Activated CD4-positive, alpha-beta T cell treated with anti-CD3 and anti-CD28 coated beads for 24 hours (primary cell): ENCODE data around the gene C3.
A peak's percentile ranks its signal among the peaks of the same experiment; 100 is the strongest.

Source experiments
- DNase-seq, 2 donors: peaks; one replicate each; pipeline ENCODE4 v3.0.0-alpha.2; 2020; ENCODE audit warnings: low read depth in 2 of 2

Gene C3

DNA sequence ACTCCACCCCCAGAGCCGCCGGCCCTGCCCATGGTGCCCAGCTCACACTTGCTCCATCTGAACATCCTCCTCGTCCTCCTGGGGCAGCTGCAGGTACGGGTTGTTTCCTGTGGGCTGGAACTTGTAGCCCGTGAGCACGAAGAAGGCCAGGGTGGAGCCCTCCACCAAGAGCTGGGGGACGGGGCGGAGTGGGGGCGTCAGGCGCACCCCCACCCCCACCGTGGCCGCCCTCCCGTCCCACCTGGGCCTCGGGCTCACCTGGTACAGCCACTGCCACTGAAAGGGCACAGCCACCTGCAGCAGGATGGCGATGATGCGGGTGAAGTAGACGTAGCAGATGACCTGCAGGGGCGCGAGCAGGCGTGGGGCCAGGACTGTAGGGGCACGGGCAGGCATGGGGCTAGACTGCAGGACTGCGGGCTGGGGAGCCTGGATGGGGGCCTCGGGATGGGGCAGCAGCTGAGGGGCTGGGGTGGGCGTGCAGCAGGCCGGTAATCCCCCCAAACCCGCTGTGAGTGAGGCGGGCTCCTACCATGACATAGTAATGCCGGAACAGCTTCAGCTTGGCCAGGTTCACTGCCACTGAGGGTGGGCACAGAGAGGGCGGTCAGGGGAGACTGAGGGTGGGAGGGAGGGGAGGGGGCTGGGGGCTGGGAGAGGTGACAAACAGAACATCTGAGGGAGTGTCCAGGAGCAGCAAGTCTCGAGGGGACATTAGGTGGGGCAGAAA is 10.7 kb upstream of the C3 start:
- no peak for DNase-seq

DNA sequence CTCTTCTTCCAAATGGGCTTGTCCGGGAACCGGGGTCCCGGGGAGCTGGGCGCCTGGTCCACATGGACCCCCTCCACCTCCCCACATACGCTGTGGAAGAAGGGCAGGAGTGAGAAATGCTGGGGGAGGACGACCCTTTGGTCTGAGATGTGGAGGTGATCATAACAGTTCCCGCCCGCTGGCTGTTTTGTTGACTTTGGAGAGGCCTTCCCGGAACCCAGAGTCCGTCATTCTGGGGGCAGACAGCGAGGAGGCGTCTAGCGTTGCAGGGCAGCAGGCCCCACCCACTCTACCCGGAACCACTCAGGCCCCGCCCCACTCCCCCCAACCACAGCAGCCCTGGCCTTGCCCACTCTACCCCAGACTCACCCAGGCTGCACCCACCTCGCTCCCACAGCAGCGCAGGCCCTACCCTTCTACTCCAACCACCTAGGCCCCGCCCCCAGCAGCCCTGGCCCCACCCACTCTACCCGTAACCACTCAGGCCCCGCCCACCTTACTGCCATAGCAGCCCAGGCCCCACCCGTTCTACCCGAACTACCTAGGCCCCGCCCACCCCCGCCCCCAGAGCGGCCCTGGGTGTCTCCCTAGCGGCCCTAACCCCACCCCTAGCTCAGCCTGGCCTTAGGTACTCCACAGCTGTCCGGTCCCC is 9.8 kb upstream of the C3 start:
- peak in 1 of 2 donors; percentile 33 for DNase-seq

DNA sequence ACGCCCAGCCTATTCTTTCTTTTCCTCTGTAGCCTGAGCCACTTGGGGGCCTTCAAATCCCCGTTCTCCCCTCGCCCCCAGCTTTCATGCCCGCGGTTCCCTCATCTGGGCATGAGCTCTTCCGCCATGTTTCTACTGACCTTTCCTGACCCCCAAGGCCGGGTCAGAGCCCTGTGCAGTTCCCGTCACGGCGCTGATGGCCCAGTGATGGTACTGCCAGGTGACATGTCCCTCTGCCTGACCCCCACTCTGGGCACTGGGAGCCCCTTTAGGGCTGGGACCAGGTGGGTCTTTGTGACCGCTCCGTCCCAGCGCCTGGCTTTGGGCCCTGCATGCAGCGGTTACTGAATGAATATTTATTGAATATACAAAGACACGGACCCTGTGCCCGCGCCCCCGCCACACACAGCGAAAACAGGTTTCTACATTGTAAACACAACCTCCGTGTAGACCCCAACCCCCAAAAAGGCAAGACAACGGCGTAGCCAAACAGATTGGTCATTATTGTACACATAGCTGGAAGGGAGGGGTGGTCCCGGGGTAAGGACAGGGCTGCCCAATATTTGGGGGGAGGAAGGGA is 9.2 kb upstream of the C3 start:
- no peak for DNase-seq

DNA sequence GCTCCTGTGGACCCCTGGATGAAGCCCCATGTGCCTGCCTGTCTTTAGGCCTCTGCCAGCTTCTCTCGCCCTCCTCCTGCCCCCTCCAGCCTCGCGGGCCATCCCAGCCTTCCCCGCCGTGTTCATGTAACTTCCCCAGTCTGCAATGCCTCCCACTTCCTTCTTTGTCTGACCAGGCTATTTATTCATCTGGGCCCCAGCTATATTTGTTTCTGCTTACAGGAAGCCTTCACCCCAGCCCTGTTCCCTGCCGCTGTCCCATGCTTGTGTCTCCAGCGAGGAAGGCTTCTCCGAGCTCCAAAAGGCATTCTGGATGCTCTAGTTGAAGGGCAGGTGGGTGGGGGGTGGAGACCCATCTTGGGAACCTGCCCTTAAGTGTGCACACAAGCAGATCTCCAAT is 7.9 kb upstream of the C3 start:
- no peak for DNase-seq

DNA sequence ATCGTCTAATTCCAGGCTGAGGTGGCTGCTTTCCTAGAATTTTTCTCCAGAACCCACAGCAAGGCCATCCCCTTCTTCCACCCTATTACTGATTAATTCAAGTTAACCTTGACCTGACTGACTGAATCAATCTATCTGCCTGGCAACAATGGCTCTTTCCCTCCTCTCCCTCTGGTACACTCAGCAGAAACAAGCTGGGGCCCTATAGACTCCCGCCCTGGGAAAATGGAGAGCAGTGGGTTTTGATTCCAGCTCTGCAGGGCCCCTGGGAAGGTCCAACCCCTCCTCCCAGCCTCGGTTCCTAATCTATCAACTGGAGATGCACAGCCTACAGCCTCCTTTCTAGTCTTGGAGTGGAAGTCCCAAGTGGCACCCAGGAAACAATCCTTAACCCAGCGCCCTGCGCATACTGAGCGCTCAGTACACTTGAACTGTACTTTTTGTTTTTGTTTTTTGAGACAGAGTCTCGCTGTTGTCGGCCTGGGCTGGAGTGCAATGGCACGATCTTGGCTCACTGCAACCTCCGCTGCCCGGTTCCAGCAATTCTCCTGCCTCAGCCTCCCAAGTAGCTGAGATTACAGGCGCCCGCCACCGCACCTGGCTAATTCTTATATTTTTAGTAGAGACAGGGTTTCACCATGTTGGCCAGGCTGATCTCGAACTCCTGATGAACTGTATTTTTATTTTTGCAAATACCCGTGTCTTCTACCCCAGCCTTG is 5.2 kb upstream of the C3 start:
- DNase-seq, result no peak

DNA sequence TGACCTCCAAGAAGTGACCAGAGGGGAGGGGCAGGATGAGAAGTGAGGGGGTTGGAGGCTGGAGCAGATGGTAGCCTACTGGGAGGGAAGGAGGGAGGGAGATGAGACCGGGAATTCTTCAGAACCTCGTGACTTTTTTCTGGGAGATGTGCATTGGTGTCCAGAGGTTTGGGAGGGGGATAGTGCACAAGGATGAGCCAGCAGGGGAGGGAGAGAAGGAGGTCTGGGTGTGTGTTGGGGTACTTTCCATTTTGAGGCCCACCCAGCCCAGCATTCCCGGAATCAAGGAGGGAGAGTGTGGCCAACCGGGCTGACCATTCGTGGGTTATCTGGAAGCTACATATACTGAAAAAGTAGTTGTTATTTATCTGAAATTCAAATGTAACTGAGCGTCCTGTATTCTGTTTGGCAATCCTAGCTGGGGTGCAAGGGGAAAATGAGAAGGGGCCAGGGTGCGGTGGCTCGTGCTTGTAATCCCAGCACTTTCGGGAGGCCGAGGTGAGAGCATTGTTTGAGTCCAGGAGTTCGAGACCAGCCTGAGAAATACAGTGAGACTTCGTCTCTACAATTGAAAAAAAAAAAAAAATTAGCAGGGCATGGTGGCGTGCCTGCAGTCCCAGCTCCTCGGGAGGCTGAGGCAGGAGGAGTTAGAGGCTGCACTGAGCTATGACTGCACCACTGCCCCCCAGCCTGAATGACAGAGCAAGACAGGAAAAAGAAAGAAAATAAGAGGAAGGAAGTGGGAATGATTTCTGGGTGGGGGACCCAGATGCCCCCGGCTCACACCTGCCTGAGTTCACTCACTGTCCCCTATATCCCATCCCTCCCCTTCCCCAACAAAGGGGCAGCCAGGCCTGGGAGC is 4.4 kb upstream of the C3 start:
- no peak for DNase-seq

DNA sequence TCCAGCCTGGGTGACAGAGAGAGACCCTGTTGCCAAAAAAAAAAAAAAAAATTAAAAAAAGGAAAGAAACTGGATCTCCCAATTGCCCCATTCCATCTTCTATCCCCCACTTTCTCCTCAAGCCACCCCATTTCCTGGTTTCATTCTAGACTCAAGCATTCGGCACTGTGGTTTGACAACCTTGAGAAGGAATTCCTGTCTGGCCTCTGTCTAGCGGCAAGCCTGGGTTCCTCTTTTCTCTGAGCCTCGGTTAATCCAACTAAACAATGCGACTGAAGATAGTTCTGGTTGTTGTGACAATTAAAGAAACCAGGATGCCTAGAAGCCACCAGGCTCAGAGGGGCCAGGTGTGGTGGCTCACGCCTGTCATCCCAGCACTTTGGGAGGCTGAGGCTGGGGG is 3.3 kb upstream of the C3 start:
- no peak for DNase-seq

DNA sequence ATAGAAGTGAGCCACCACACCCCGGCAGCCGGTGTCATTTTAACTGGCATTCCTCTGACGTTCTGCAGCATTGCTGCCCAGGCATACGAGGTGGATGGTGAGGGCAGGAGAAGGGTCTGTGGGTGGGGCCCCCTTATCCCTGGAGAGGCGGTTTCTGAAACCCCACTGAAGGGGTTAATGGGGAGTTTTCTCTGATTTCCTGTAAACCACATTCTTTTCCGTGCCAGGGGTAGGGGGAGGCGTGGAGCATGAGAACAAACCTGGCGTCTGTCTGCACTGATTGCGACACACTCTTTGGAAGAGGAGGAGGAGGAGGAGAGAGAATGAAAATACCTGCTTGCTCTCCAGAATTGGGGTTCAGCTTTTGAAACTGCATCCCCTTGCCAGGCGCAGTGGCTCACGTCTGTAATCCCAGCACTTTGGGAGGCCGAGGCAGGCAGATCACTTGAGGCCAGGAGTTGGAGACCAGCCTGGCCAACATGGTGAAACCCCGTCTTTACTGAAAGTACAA is 2.7 kb upstream of the C3 start:
- no peak for DNase-seq

DNA sequence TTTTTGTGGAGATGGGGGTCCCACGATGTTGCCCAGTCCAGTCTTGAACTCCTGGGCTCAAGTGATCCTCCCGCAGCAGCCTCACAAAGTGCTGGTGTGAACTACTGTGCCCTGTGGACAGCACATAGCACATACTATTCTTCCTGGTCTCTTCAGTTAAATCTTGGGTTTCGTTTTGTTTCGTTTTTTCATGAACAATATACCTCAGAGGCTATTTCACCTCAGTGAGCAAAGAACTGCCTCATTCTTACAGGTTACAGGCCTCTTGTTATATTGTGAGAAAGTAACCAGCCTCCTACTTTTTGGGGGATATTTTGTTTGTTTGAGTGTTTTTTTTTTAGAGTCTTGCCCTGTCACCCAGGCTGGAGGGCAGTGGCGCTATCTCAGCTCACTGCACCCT is 1.3 kb upstream of the C3 start:
- DNase-seq, result no peak

DNA sequence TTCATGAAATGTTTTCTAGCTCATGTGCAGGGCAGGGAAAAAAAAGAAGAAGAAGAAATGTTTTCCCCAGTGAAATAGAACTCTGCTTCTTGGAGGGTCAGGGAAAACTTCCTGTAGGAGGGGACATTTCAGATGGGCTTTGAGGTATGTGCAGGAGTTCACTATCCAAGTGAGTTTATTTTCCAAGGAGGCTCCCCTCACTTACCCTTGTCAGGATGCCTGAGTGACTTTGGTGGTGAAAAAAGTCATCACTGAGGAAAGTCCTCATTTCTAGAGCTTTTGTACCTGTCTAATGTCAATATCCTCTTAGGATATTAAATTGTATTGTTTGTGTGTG is 656 bp upstream of the C3 start:
- no peak for DNase-seq

DNA sequence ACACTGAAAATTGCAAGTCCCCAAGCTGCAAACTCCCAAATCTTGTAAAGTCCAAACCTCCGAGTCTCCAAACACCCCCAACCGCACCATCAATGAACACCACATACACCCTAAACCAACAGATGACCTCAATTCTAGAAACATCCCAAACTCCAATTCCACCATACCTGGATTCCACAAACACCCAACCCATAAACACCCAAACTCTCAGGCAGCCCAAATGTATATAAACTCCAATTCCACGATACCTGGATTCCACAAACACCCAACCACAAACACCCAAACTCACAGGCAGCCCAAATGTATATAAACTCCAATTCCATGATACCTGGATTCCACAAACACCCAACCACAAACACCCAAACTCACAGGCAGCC is 470 bp downstream of the C3 start:
- no peak for DNase-seq

DNA sequence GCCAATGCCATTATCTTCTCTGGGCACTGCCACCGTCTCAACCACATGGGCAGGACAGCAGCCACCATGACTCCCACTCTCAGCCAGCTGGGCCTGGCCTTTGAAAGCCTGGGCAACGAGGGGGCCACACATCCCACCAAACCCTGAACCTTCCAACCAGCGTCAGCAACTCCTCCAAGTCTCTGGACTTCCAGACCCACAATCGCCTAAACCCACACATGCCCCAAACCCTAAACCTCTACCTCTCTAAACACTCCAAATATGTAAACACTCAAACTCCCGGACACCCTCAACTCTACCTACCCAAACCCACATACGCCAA is 949 bp downstream of the C3 start:
- DNase-seq, result no peak

DNA sequence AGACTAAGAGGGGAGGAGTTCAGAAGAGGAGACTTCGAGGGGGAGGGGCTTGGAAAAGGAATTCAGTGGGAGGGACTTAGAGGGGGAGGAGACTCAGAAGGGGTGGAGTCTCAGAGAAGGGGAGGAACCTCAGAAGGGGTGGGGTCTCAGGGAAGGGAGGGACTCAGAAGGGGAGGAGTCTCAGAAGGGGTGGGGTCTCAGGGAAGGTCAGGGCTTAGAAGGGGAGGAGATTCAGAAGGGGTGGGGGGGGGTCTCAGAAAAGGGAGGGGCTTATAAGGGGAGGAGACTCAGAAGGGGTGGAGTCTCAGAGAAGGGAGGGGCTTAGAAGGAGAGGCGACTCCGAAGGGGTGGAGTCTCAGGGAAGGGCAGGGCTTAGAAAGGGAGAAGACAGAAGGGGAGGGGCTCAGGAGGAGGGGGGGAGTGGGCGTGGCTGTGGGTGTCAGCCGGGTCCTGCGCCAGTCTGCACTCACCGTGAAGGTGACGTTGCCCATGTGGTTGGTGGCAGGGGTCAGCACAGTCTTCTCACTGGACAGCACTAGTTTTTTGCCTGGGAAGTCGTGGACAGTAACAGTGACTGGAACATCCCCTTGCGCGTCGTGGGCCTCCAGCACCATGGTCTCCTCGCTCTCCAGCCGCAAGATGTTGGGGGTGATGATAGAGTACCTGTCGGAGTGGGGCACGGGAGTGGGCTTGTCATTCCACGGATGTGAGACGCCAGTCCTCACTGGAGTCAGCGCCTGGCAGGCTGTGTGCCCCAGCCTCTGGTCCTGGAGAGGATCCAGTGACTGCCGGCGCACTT is 1.5 kb downstream of the C3 start:
- no peak for DNase-seq

DNA sequence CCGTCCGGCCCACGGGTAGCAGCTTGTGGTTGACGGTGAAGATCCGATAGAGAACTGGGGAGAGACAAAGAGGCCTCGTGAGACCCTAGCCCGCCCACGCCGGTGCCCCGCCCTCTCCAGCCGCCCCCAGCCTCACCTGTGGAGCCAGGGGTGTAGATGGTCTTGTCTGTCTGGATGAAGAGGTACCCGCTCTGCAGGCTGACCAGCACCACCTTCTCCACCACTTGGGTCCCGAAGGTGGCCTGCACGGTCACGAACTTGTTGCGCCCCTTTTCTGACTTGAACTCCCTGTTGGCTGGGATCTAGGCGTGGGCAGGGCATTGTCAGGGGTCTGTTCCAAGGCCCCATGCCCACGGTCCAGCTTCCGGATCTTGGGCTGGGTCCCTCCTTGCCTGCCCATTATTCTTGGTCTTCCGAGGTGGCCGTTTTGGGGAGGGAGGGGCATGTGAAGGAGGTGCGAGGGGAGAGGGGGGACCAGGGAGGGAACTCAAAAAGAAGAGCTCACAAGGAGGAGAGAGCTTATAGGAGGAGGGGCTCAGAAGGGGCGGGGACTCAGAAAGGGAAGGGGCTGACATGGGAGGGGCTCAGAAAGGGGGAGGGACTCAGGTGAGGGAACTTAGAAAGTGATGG is 2.2 kb downstream of the C3 start:
- no peak for DNase-seq

DNA sequence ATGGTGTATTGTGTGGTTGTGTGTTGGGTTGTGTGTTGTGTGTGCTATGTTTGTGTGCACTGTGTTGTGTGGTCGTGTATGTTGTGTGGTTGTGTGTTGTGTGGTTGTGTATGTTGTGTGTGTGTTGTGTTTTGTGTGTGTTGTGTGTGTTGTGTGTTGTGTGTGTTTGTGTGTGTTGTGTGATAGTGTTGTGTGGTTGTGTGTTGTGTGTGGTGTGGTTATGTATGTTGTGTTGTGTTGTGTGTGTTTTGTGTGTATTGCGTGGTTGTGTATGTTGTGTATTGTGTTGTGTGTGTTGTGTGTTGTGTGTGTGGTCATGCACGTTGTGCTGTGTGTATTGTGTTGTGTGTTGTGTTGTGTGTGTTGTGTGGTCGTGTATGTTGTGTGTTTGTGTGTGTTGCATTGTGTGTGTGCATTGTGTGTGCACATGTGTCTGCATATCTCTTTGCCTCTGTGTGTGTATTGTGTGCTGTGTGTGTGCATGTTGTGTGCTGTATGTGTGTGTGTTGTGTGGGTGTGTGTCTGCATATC is 2.9 kb downstream of the C3 start:
- no peak for DNase-seq

DNA sequence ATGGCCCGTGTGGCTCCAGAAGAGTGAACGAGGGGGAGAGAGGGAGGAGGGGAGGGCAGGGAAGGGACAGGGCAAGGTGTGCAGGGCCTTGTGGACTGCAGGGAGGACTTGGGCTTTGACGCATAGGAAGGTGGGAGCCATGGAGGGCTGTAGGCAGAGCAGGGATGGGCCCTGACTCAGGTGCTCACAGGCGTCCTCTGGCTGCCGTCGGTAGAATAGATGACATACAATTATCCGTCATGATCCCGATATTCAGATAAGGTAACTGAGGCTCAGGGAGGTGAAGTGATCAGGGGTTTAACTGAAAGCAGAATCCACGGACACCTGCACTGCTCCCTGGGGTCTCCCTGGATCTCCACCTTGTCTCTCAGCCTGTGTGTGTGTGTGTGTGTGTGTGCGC is 3.4 kb downstream of the C3 start:
- no peak for DNase-seq

DNA sequence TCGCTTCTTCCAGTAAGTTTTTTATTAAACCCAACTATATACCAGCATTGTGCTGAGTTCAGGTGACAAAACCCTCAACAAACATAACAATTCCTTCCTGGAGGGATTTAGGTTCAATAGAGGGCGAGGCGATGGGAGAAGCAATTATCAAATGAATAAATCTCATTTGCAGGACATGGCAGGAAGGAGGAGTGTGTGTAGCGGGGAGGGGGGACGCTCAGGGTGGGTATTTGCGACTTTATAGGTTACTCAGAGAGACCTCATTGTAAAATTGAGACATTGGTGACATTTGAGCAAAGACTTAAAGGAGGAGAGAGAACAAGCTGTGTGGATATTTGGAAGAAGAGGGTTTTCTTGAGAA is 3.9 kb downstream of the C3 start:
- DNase-seq, result no peak

DNA sequence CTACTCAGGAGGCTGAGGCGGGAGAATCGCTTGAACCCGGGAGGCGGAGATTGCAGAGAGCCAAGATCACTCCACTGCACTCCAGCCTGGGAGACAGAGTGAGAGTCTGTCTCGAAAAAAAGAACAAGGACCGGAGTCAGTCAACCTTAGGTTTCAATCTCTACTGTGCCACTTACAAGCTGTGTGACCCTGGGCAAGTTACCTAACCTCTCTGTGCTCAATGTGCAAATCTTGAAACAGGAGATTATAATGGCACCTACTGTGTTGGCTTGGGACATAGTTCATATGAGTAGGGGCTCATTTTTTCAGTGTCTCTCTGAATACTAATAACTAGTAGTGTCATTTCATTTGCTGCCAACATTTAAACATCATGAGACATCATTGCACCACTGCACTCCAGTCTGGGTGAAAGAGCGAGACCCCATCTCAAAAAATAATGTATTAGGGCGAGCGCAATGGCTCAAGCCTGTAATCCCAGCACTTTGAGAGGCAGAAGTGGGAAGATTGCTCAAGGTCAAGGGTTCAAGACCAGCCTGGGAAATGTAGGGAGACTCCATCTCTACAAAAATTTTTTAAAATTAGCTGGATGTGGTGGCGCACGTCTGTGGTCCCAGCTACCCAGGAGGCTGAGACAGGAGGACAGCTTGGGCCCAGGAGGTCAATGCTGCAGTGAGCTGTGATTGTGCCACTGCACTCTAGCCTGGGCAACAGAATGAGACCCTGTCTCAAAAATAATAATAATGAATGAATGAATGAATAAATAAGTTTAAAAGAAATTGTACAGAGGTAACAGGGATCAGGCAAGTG is 5.5 kb downstream of the C3 start:
- DNase-seq, result no peak
